ENCODE data around the gene SLC7A6.
A peak's percentile ranks its signal among the peaks of the same experiment; 100 is the strongest.

SLC7A6 gene

GRCh38 chr16:68297908-68298307 lies 33.6 kb downstream of the SLC7A6 start:
- no peak for ATAC-seq
- no peak for TF ChIP-seq TCF4 (CRISPR knock-in tag; IDR thresholded peaks at IDR 0.05; ENCODE audit: borderline replicate concordance)
- TF ChIP-seq OSR1 (CRISPR knock-in tag; IDR thresholded peaks at IDR 0.05): no peak
- no peak for TF ChIP-seq RARB (CRISPR knock-in tag; IDR thresholded peaks at IDR 0.05)
- no peak for TF ChIP-seq CSDC2 (CRISPR knock-in tag; IDR thresholded peaks at IDR 0.05)
- no peak for TF ChIP-seq ZNF565 (CRISPR knock-in tag; conservative IDR thresholded peaks at IDR 0.05; ENCODE audit: low read depth)
- TF ChIP-seq, protein P1, sequence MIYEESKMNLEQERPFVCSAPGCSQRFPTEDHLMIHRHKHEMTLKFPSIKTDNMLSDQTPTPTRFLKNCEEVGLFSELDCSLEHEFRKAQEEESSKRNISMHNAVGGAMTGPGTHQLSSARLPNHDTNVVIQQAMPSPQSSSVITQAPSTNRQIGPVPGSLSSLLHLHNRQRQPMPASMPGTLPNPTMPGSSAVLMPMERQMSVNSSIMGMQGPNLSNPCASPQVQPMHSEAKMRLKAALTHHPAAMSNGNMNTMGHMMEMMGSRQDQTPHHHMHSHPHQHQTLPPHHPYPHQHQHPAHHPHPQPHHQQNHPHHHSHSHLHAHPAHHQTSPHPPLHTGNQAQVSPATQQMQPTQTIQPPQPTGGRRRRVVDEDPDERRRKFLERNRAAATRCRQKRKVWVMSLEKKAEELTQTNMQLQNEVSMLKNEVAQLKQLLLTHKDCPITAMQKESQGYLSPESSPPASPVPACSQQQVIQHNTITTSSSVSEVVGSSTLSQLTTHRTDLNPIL (CRISPR knock-in tag; IDR thresholded peaks at IDR 0.05; ENCODE audit: low read depth): no peak
- no peak for TF ChIP-seq PPARA (CRISPR knock-in tag; IDR thresholded peaks at IDR 0.05; ENCODE audit: borderline replicate concordance)
- TF ChIP-seq GLIS3 (CRISPR knock-in tag; IDR thresholded peaks at IDR 0.05): no peak
- no peak for TF ChIP-seq ZFP30 (CRISPR knock-in tag; IDR thresholded peaks at IDR 0.05)
- no peak for TF ChIP-seq ARNTL (CRISPR knock-in tag; IDR thresholded peaks at IDR 0.05; ENCODE audit: borderline replicate concordance, low read depth)
- TF ChIP-seq BACH2 (CRISPR knock-in tag; IDR thresholded peaks at IDR 0.05; ENCODE audit: borderline replicate concordance): no peak
- no peak for TF ChIP-seq ISL1 (CRISPR knock-in tag; IDR thresholded peaks at IDR 0.05)
- TF ChIP-seq ZFP3 (CRISPR knock-in tag; IDR thresholded peaks at IDR 0.05): no peak
- no peak for TF ChIP-seq ZNF70 (CRISPR knock-in tag; IDR thresholded peaks at IDR 0.05)
- TF ChIP-seq, protein P2, sequence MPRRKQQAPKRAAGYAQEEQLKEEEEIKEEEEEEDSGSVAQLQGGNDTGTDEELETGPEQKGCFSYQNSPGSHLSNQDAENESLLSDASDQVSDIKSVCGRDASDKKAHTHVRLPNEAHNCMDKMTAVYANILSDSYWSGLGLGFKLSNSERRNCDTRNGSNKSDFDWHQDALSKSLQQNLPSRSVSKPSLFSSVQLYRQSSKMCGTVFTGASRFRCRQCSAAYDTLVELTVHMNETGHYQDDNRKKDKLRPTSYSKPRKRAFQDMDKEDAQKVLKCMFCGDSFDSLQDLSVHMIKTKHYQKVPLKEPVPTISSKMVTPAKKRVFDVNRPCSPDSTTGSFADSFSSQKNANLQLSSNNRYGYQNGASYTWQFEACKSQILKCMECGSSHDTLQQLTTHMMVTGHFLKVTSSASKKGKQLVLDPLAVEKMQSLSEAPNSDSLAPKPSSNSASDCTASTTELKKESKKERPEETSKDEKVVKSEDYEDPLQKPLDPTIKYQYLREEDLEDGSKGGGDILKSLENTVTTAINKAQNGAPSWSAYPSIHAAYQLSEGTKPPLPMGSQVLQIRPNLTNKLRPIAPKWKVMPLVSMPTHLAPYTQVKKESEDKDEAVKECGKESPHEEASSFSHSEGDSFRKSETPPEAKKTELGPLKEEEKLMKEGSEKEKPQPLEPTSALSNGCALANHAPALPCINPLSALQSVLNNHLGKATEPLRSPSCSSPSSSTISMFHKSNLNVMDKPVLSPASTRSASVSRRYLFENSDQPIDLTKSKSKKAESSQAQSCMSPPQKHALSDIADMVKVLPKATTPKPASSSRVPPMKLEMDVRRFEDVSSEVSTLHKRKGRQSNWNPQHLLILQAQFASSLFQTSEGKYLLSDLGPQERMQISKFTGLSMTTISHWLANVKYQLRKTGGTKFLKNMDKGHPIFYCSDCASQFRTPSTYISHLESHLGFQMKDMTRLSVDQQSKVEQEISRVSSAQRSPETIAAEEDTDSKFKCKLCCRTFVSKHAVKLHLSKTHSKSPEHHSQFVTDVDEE (CRISPR knock-in tag; IDR thresholded peaks at IDR 0.05): no peak
- no peak for TF ChIP-seq ZNF8 (CRISPR knock-in tag; IDR thresholded peaks at IDR 0.05)
- TF ChIP-seq ZC3H10 (CRISPR knock-in tag; IDR thresholded peaks at IDR 0.05): no peak
- TF ChIP-seq SNAI2 (CRISPR knock-in tag; IDR thresholded peaks at IDR 0.05): no peak

DNA sequence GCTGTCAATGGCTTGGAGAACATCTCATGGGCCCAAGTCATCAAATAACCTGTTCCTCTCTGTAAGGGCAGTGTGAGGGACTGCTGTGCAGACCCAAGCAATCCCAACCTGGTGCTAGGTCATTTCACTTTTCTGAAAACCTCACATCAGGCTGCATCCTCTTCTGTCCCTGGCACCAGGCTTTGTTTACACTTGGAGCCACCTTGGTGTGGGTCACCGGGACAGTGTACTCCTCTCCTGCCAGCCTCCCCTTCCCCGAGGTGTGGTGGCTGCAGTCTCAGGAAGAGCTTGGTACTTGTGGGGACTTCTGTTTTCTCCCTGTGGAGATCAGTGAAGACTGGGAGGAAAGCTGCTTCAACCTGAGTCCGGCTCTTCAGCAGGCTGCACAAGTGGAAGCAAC lies 34.0 kb downstream of the SLC7A6 start:
- ATAC-seq: no peak
- TF ChIP-seq ISL1 (CRISPR knock-in tag; IDR thresholded peaks at IDR 0.05) (no peak), ESRRG (CRISPR knock-in tag; IDR thresholded peaks at IDR 0.05) (no peak), CSDC2 (CRISPR knock-in tag; IDR thresholded peaks at IDR 0.05) (no peak), GLIS3 (CRISPR knock-in tag; IDR thresholded peaks at IDR 0.05) (no peak), ZC3H10 (CRISPR knock-in tag; IDR thresholded peaks at IDR 0.05) (no peak), OSR1 (CRISPR knock-in tag; IDR thresholded peaks at IDR 0.05) (no peak), RARB (CRISPR knock-in tag; IDR thresholded peaks at IDR 0.05) (no peak), BACH2 (CRISPR knock-in tag; IDR thresholded peaks at IDR 0.05; ENCODE audit: borderline replicate concordance) (no peak), TCF4 (CRISPR knock-in tag; IDR thresholded peaks at IDR 0.05; ENCODE audit: borderline replicate concordance) (no peak), ZNF565 (CRISPR knock-in tag; conservative IDR thresholded peaks at IDR 0.05; ENCODE audit: low read depth) (no peak), SNAI2 (CRISPR knock-in tag; IDR thresholded peaks at IDR 0.05) (no peak), TOX (CRISPR knock-in tag; IDR thresholded peaks at IDR 0.05; ENCODE audit: borderline replicate concordance) (no peak)
- TF ChIP-seq, protein P1 (CRISPR knock-in tag; IDR thresholded peaks at IDR 0.05; ENCODE audit: low read depth): no peak

DNA sequence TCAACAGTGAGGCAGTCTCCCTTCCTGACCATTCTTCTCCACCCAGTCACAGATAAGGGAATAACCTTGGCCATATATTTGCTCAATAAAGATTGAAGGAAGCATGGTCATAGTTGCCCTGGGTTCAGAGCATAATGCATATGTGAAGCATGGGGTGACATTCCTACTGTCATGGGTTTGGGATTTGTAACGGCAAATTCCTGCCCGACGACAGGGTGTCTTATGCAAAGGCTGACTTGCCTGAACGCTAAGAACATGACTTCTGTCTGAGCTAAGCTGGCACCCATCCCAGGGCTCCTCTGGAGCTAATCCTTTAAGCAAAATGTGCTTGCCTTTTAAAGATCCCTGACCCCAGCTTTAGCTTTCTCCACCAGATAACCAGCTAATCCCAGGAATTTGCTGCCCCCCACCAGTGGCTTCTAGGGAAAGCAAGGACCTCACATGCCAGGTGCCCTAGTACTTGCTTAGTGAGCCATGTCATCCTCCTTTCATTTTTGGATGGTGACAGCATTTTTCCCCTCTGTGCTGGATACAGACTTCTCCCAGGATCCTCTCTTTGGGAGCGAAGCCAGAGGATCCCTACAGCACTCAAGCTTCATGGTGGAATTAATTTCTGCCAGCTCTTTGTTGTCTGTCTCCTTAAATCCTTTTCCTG lies 34.7 kb downstream of the SLC7A6 start:
- TF ChIP-seq, protein P1 (CRISPR knock-in tag; IDR thresholded peaks at IDR 0.05; ENCODE audit: low read depth): no peak
- TF ChIP-seq TCF4 (CRISPR knock-in tag; IDR thresholded peaks at IDR 0.05; ENCODE audit: borderline replicate concordance): no peak
- no peak for TF ChIP-seq ISL1 (CRISPR knock-in tag; IDR thresholded peaks at IDR 0.05)
- TF ChIP-seq ZNF8 (CRISPR knock-in tag; IDR thresholded peaks at IDR 0.05): no peak
- TF ChIP-seq ZC3H10 (CRISPR knock-in tag; IDR thresholded peaks at IDR 0.05): no peak
- no peak for TF ChIP-seq GLIS3 (CRISPR knock-in tag; IDR thresholded peaks at IDR 0.05)
- TF ChIP-seq POU6F1 (CRISPR knock-in tag; IDR thresholded peaks at IDR 0.05; ENCODE audit: borderline replicate concordance, low read depth): no peak
- ATAC-seq: peak; percentile 55

Data from SK-N-SH treated with all-trans-retinoic acid at 6 μM for 48 hours (cell line).